ENCODE measurements around the gene NIM1K.

Gene NIM1K

DNA sequence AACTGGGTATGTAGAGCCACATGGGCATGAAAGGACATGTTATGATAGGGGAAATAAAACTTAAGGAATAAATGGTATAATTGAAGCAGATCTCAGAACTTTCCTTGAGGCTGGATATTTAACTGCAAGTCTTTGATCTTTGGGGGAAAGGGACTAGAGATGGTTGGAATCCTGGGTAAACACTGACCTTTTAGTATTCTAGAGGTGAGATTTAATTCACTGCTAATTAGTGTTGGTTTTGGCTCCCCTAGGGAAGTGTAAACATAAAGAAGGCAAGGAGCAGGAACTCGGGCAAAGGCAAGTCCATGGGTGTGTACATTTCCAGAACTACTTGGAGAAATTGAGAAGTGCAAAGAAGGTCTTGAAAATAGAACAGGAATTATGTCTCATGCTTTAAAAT lies 16.6 kb downstream of the NIM1K start:
- Histone ChIP-seq H3K4me1 (ENCODE audit: control insufficient read depth, low read depth, low read length) (peaks cover 2% of the 10 kb centered on the region), H2AK5ac (ENCODE audit: low read length) (no peak overlapping the region), H3K27me3 (ENCODE audit: insufficient read depth, low read length, poor library complexity) (no peaks in the 10 kb centered on the region), H3K36me3 (ENCODE audit: control insufficient read depth, insufficient read depth, low read length) (no peaks in the 10 kb centered on the region), H2BK5ac (ENCODE audit: low read length) (no peak overlapping the region), H3K18ac (ENCODE audit: low read length) (no peak overlapping the region), H3K79me1 (ENCODE audit: low read length) (no peaks in the 10 kb centered on the region), H3K4me2 (ENCODE audit: low read length) (no peak overlapping the region), H3K56ac (ENCODE audit: low read length) (no peak overlapping the region), H3K23ac (ENCODE audit: low read length) (no peak overlapping the region), H3K9ac (ENCODE audit: low read length) (no peak overlapping the region), H3K27ac (ENCODE audit: low read depth, low read length) (no peak overlapping the region), H3K4me3 (ENCODE audit: low read length) (no peak overlapping the region), H4K8ac (ENCODE audit: low read depth, low read length) (no peak overlapping the region), H3K4ac (ENCODE audit: low read depth, low read length) (no peak overlapping the region), H3K79me2 (ENCODE audit: control insufficient read depth, insufficient read depth, low read length) (no peaks in the 10 kb centered on the region), H4K5ac (ENCODE audit: low read length) (no peak overlapping the region), H2BK15ac (replicated peaks; ENCODE audit: low read depth) (no peak overlapping the region), H2BK120ac (ENCODE audit: low read depth, low read length) (no peak overlapping the region)
- WGBS (ENCODE audit: extremely low coverage, insufficient coverage, low lambda C conversion rate): no CpG with 5 or more reads among the region's 1 CpG
- no peak for DNase-seq

DNA sequence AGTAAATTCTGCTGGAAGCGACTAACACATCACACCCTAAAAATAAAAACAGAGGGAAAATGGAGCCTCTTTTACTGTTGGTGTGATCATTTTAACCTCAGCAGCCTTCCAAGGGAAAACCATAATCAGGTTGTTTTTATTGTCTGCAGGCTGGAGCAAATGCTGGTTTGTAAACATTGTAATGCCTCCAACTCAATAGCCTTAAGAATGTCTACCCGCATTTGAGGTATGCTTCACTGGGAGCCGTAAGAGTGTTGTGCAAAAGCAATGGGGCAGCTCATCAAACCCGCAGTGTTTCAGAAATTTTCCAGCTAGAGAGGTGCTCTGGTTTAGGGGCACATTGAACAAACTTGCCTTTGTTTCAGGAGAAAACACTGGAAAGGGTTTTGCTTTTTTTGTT lies 17.0 kb downstream of the NIM1K start:
- Histone ChIP-seq H2AK5ac (ENCODE audit: low read length) (no peak overlapping the region), H3K4me3 (ENCODE audit: low read length) (no peak overlapping the region), H3K27ac (ENCODE audit: low read depth, low read length) (no peak overlapping the region), H2BK120ac (ENCODE audit: low read depth, low read length) (no peak overlapping the region), H3K4ac (ENCODE audit: low read depth, low read length) (no peak overlapping the region), H3K27me3 (ENCODE audit: insufficient read depth, low read length, poor library complexity) (no peaks in the 10 kb centered on the region), H3K79me1 (ENCODE audit: low read length) (no peaks in the 10 kb centered on the region), H2BK15ac (replicated peaks; ENCODE audit: low read depth) (no peak overlapping the region), H4K5ac (ENCODE audit: low read length) (no peak overlapping the region), H4K8ac (ENCODE audit: low read depth, low read length) (no peak overlapping the region), H2BK5ac (ENCODE audit: low read length) (no peak overlapping the region), H3K4me1 (ENCODE audit: control insufficient read depth, low read depth, low read length) (peaks cover 2% of the 10 kb centered on the region), H3K79me2 (ENCODE audit: control insufficient read depth, insufficient read depth, low read length) (no peaks in the 10 kb centered on the region), H3K23ac (ENCODE audit: low read length) (no peak overlapping the region), H3K56ac (ENCODE audit: low read length) (no peak overlapping the region), H3K9ac (ENCODE audit: low read length) (no peak overlapping the region), H3K18ac (ENCODE audit: low read length) (no peak overlapping the region), H3K4me2 (ENCODE audit: low read length) (no peak overlapping the region), H3K36me3 (ENCODE audit: control insufficient read depth, insufficient read depth, low read length) (no peaks in the 10 kb centered on the region)
- WGBS (ENCODE audit: extremely low coverage, insufficient coverage, low lambda C conversion rate): no CpG with 5 or more reads among the region's 4 CpGs
- no peak for DNase-seq

DNA sequence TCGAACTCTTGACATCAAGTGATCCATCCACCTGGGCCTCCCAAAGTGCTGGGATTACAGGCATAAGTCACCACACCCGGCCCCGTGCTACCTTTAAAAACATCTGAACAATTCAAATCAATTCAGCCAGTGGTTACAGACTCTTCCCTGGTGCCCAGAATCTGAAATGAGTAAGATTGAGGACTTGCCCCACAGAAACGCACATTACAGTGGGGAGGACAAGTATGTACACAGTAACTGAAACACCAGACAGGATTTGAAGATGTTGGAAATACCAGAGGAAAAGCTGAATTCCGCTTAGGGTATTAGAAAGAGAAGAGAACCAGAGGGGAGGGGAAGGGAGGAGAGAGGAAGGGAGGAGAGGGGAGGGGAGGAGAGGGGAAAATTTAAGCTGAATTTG lies 17.8 kb downstream of the NIM1K start:
- no peak for DNase-seq
- Histone ChIP-seq H4K5ac (ENCODE audit: low read length) (no peak overlapping the region), H3K4me2 (ENCODE audit: low read length) (no peak overlapping the region), H3K9ac (ENCODE audit: low read length) (no peak overlapping the region), H3K4me1 (ENCODE audit: control insufficient read depth, low read depth, low read length) (peaks cover 2% of the 10 kb centered on the region), H3K4ac (ENCODE audit: low read depth, low read length) (no peak overlapping the region), H2AK5ac (ENCODE audit: low read length) (no peak overlapping the region), H3K79me2 (ENCODE audit: control insufficient read depth, insufficient read depth, low read length) (no peaks in the 10 kb centered on the region), H3K36me3 (ENCODE audit: control insufficient read depth, insufficient read depth, low read length) (no peaks in the 10 kb centered on the region), H2BK5ac (ENCODE audit: low read length) (no peak overlapping the region), H3K27me3 (ENCODE audit: insufficient read depth, low read length, poor library complexity) (no peaks in the 10 kb centered on the region), H3K18ac (ENCODE audit: low read length) (no peak overlapping the region), H3K79me1 (ENCODE audit: low read length) (no peaks in the 10 kb centered on the region), H4K8ac (ENCODE audit: low read depth, low read length) (no peak overlapping the region), H2BK120ac (ENCODE audit: low read depth, low read length) (no peak overlapping the region), H3K56ac (ENCODE audit: low read length) (no peak overlapping the region), H3K27ac (ENCODE audit: low read depth, low read length) (no peak overlapping the region), H3K23ac (ENCODE audit: low read length) (no peak overlapping the region), H3K4me3 (ENCODE audit: low read length) (no peak overlapping the region), H2BK15ac (replicated peaks; ENCODE audit: low read depth) (no peak overlapping the region)
- WGBS (ENCODE audit: extremely low coverage, insufficient coverage, low lambda C conversion rate): no CpG with 5 or more reads among the region's 5 CpGs

DNA sequence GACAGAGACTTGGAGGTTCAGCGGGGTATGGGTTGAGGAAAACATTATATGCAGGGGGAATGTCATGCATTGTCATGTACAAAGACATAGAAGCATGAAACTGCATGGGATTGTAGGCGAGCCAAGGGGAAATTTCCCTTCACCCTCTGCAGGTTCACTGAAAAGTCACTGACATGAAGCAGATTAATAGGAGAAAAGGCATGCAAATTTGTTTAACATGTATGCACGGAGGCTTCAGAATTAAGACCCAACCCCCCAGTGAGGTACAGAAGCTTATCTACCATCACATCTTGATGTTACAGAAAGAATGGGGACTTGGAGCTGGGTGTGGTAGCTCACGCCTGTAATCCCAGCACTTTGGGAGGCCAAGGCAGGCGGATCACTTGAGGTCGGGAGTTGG lies 18.5 kb downstream of the NIM1K start:
- Histone ChIP-seq H4K5ac (ENCODE audit: low read length) (no peak overlapping the region), H3K4me1 (ENCODE audit: control insufficient read depth, low read depth, low read length) (peaks cover 2% of the 10 kb centered on the region), H3K79me2 (ENCODE audit: control insufficient read depth, insufficient read depth, low read length) (no peaks in the 10 kb centered on the region), H2BK120ac (ENCODE audit: low read depth, low read length) (no peak overlapping the region), H3K27me3 (ENCODE audit: insufficient read depth, low read length, poor library complexity) (no peaks in the 10 kb centered on the region), H3K4ac (ENCODE audit: low read depth, low read length) (no peak overlapping the region), H3K36me3 (ENCODE audit: control insufficient read depth, insufficient read depth, low read length) (no peaks in the 10 kb centered on the region), H3K9ac (ENCODE audit: low read length) (no peak overlapping the region), H3K18ac (ENCODE audit: low read length) (no peak overlapping the region), H2BK5ac (ENCODE audit: low read length) (no peak overlapping the region), H3K27ac (ENCODE audit: low read depth, low read length) (no peak overlapping the region), H3K56ac (ENCODE audit: low read length) (no peak overlapping the region), H3K23ac (ENCODE audit: low read length) (no peak overlapping the region), H2BK15ac (replicated peaks; ENCODE audit: low read depth) (no peak overlapping the region), H2AK5ac (ENCODE audit: low read length) (no peak overlapping the region), H3K79me1 (ENCODE audit: low read length) (no peaks in the 10 kb centered on the region), H3K4me3 (ENCODE audit: low read length) (no peak overlapping the region), H3K4me2 (ENCODE audit: low read length) (no peak overlapping the region), H4K8ac (ENCODE audit: low read depth, low read length) (no peak overlapping the region)
- DNase-seq: no peak
- WGBS (ENCODE audit: extremely low coverage, insufficient coverage, low lambda C conversion rate): no CpG with 5 or more reads among the region's 6 CpGs

DNA sequence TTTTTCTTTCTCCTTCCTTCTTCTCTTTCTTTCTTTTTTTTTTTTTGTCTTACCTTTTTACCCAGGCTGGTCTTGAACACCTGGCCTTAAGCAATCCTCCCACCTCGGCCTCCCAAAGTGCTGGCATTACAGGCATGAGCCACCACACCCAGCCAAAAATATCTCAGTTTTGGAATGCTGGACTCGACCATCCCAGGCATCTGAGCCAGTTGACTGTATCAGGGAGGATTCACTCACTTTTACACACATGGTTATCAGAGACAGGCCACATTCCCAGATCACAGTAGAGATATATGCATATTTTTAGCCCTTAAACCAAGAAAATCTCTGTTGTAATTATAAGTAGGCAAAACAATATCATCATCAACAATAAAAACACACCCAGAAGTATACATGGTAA lies 21.9 kb downstream of the NIM1K start:
- H3K4me2 ChIP-seq (ENCODE audit: low read length): no peak overlapping the region
- no peak overlapping the region for H3K56ac ChIP-seq (ENCODE audit: low read length)
- H3K79me1 ChIP-seq (ENCODE audit: low read length): no peaks in the 10 kb centered on the region
- H4K8ac ChIP-seq (ENCODE audit: low read depth, low read length): no peak overlapping the region
- H2BK120ac ChIP-seq (ENCODE audit: low read depth, low read length): no peak overlapping the region
- no peak overlapping the region for H3K27ac ChIP-seq (ENCODE audit: low read depth, low read length)
- no peak overlapping the region for H3K18ac ChIP-seq (ENCODE audit: low read length)
- no peak overlapping the region for H2BK5ac ChIP-seq (ENCODE audit: low read length)
- H3K79me2 ChIP-seq (ENCODE audit: control insufficient read depth, insufficient read depth, low read length): no peaks in the 10 kb centered on the region
- no peaks in the 10 kb centered on the region for H3K27me3 ChIP-seq (ENCODE audit: insufficient read depth, low read length, poor library complexity)
- H2AK5ac ChIP-seq (ENCODE audit: low read length): no peak overlapping the region
- H2BK15ac ChIP-seq (replicated peaks; ENCODE audit: low read depth): no peak overlapping the region
- H3K4ac ChIP-seq (ENCODE audit: low read depth, low read length): no peak overlapping the region
- H3K23ac ChIP-seq (ENCODE audit: low read length): no peak overlapping the region
- no peaks in the 10 kb centered on the region for H3K36me3 ChIP-seq (ENCODE audit: control insufficient read depth, insufficient read depth, low read length)
- peaks cover 2% of the 10 kb centered on the region for H3K4me1 ChIP-seq (ENCODE audit: control insufficient read depth, low read depth, low read length)
- no peak overlapping the region for H3K4me3 ChIP-seq (ENCODE audit: low read length)
- no peak overlapping the region for H3K9ac ChIP-seq (ENCODE audit: low read length)
- DNase-seq: no peak
- H4K5ac ChIP-seq (ENCODE audit: low read length): no peak overlapping the region
- no CpG with 5 or more reads among the region's 2 CpGs for WGBS (ENCODE audit: extremely low coverage, insufficient coverage, low lambda C conversion rate)

DNA sequence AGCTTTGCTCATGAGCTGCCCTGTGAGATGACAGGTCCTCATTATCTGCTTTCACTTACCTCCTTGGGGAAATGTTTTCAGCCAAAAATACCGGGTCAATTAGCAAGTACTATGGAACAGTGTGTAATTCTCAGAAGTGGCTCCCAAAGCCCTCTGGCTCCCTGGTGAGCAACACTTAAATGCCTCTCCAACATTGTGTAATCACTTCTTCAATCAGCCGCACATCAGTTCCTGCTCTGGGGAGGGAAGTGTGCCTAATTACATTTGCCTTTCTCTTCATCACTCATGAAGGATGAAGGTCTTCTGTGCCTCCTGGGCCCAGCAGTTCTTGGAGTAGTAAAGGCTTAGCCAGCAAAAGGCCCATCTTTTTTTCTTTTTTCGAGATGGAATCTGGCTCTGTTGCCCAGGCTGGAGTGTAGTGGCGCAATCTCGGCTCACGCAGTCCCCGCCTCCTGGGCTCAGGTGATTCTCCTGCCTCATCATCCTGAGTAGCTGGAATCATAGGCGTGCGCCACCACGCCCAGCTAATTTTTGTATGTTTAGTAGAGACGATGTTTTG lies 23.1 kb downstream of the NIM1K start:
- Histone ChIP-seq H2BK120ac (ENCODE audit: low read depth, low read length) (no peak overlapping the region), H3K23ac (ENCODE audit: low read length) (no peak overlapping the region), H3K9ac (ENCODE audit: low read length) (no peak overlapping the region), H3K79me1 (ENCODE audit: low read length) (no peaks in the 10 kb centered on the region), H3K18ac (ENCODE audit: low read length) (no peak overlapping the region), H3K4me3 (ENCODE audit: low read length) (no peak overlapping the region), H3K27ac (ENCODE audit: low read depth, low read length) (no peak overlapping the region), H4K5ac (ENCODE audit: low read length) (no peak overlapping the region), H4K8ac (ENCODE audit: low read depth, low read length) (no peak overlapping the region), H3K27me3 (ENCODE audit: insufficient read depth, low read length, poor library complexity) (no peaks in the 10 kb centered on the region), H3K4me1 (ENCODE audit: control insufficient read depth, low read depth, low read length) (no peaks in the 10 kb centered on the region), H3K56ac (ENCODE audit: low read length) (no peak overlapping the region), H2BK15ac (replicated peaks; ENCODE audit: low read depth) (no peak overlapping the region), H2BK5ac (ENCODE audit: low read length) (no peak overlapping the region), H2AK5ac (ENCODE audit: low read length) (no peak overlapping the region), H3K79me2 (ENCODE audit: control insufficient read depth, insufficient read depth, low read length) (no peaks in the 10 kb centered on the region), H3K4me2 (ENCODE audit: low read length) (no peak overlapping the region), H3K36me3 (ENCODE audit: control insufficient read depth, insufficient read depth, low read length) (no peaks in the 10 kb centered on the region), H3K4ac (ENCODE audit: low read depth, low read length) (no peak overlapping the region)
- DNase-seq: no peak
- WGBS (ENCODE audit: extremely low coverage, insufficient coverage, low lambda C conversion rate): no CpG with 5 or more reads among the region's 11 CpGs

Measured in mesendoderm (in vitro differentiated cells).